Stomach (tissue), 4 donors: ENCODE results near the gene GADD45GIP1.

Experiments
- CTCF ChIP-seq, 7 experiments: fragments of 450-650 bp in 4 of 7; fragments of 200-600 bp in 3 of 7; sonication (generic) in 3 of 7; IDR thresholded peaks; one replicate each; pipeline ENCODE4 v1.5.1; 2016 to 2019; ENCODE audit warnings: antibody characterized with exemption in 7 of 7, control low read depth in 2 of 7, mild to moderate bottlenecking in 1 of 7
- EP300 ChIP-seq: sonication (generic); formaldehyde crosslinking; IDR thresholded peaks from one replicate; pipeline ENCODE4 v1.6.1; 2017; ENCODE audit warnings: antibody characterized with exemption

- TF ChIP-seq CTCF (IDR thresholded peaks at IDR 0.05) (no peak), EP300 (no peak)
Observed at GRCh38 chr19:12987781-12988180, 30.8 kb upstream of the GADD45GIP1 start.
